ENCODE results near the gene CDH16. TPM values are rescaled to one million over a fixed set of nuclear protein-coding genes. Genes with fewer than 3 reads are reported as not detected.

Gene CDH16
- total RNA-seq, 1 donor from 2014 or later: not detected

DNA sequence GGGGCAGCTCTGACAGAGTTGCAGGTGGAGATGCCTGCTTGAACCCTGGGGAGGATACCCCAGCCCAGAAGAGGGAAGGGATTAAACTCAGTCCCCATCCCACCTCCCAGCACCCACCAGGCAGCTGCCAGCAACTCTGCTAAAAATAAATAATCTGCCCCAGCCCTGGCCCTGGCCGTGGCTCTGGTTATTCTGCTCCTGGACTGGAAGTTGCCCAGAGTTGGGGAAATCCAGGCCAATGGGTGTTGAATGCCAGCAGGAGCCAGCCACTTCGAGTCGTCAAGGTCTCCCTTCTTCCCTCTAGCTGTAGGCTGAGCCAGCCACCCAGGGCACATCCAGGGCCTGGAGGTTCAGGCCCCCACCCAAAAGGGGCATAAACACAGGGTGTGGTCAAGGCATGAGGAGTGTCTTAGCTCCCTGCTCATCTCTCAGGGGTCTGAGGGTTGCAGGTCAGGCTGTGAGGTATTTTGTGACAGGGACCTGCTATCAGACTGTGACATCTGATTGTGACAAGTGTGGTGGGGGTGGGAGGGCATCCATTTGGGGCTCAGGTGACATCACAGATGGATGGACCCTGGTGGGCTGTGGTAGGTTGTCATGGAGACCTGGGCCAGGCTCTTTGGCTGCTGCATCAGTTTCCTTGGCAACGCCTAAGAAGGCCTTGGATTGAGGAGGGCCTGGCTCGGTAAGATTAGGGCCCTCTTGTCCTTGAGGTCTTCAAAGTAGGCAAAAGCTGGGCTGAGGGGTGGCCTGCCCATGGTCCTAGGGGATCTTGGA lies 7.7 kb upstream of the CDH16 start:
- Histone ChIP-seq H3K9ac (no peak overlapping the region), H3K27me3 (peaks cover 56% of the 10 kb centered on the region), H3K79me2 (ENCODE audit: low read depth) (no peaks in the 10 kb centered on the region), H3K4me3 (no peak overlapping the region), H3K36me3 (no peaks in the 10 kb centered on the region), H3K4me2 (no peak overlapping the region), H3K9me3 (ENCODE audit: low read depth) (no peaks in the 10 kb centered on the region), H4K20me1 (ENCODE audit: low read depth) (peaks cover 10% of the 10 kb centered on the region), H3K4me1 (no peaks in the 10 kb centered on the region), H3F3A (ENCODE audit: low read depth) (peaks cover 12% of the 10 kb centered on the region), H3K27ac (no peak overlapping the region), H2AFZ (replicated peaks) (no peak overlapping the region)
- TF ChIP-seq EZH2 (IDR thresholded peaks at IDR 0.05) (no peak), EZH2phosphoT487 (IDR thresholded peaks at IDR 0.05) (no peak)
- TF ChIP-seq, protein P1, sequence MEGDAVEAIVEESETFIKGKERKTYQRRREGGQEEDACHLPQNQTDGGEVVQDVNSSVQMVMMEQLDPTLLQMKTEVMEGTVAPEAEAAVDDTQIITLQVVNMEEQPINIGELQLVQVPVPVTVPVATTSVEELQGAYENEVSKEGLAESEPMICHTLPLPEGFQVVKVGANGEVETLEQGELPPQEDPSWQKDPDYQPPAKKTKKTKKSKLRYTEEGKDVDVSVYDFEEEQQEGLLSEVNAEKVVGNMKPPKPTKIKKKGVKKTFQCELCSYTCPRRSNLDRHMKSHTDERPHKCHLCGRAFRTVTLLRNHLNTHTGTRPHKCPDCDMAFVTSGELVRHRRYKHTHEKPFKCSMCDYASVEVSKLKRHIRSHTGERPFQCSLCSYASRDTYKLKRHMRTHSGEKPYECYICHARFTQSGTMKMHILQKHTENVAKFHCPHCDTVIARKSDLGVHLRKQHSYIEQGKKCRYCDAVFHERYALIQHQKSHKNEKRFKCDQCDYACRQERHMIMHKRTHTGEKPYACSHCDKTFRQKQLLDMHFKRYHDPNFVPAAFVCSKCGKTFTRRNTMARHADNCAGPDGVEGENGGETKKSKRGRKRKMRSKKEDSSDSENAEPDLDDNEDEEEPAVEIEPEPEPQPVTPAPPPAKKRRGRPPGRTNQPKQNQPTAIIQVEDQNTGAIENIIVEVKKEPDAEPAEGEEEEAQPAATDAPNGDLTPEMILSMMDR (IDR thresholded peaks at IDR 0.05): no peak
- H3K27ac Mint-ChIP-seq: no peak overlapping the region
- H3K27me3 Mint-ChIP-seq (ENCODE audit: insufficient read depth, low read depth): peaks cover 40% of the 10 kb centered on the region
- H3K9me3 Mint-ChIP-seq: no peaks in the 10 kb centered on the region
- peak overlapping the region; percentile 60 for H3K4me3 Mint-ChIP-seq
- peaks cover 27% of the 10 kb centered on the region for H3K4me1 Mint-ChIP-seq
- DNase-seq (ENCODE audit: low spot score): no peak
- H3K36me3 Mint-ChIP-seq: no peaks in the 10 kb centered on the region

DNA sequence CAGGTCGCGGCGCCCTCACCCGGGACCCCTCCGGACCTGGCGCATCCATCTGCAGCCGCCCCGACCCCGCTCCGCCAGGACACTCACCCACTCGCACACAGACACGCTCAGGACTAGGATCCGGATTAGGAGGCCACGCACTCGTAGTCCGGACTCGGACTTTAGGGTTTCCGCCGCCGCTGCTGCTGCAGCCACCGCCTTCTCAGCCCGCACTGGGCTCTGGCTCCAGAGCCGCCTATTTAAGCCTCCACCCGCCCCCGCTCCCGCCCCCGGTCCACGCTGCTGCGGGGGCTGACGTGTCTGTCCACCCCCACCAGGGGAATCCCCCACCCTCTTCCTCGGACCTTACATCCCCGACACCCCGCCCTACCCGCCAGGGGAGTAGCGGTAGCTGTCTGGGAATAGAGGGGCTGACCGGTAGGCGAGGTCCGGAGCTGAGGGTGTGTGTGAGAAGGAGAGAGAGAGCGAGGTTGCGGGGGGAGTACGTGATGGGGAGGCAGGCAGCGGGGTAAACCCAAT lies 6.7 kb upstream of the CDH16 start, which contains the start of gene RRAD:
Gene RRAD (minus strand): TSS at position 214 of the 519 bp plus-strand sequence. CDS start 356 bp downstream, outside the sequence.
- H3K79me2 ChIP-seq (ENCODE audit: low read depth): no peaks in the 10 kb centered on the region
- Mint-ChIP-seq H3K27ac (no peak within 1 kb of the TSS), H3K4me3 (peak within 1 kb of the TSS; percentile 80), H3K36me3 (no peaks in the 10 kb centered on the region), H3K9me3 (no peaks in the 10 kb centered on the region), H3K4me1 (peaks cover 28% of the 10 kb centered on the region), H3K27me3 (ENCODE audit: insufficient read depth, low read depth) (peaks cover 42% of the 10 kb centered on the region)
- H3K9me3 ChIP-seq (ENCODE audit: low read depth): no peaks in the 10 kb centered on the region
- H3K36me3 ChIP-seq: no peaks in the 10 kb centered on the region
- H3K4me2 ChIP-seq: peak within 1 kb of the TSS; percentile 64
- TF ChIP-seq EZH2 (IDR thresholded peaks at IDR 0.05): peak; percentile 92
- TF ChIP-seq, protein P1 (IDR thresholded peaks at IDR 0.05): no peak
- TF ChIP-seq EZH2phosphoT487 (IDR thresholded peaks at IDR 0.05): peak; percentile 85
- H4K20me1 ChIP-seq (ENCODE audit: low read depth): peaks cover 10% of the 10 kb centered on the region
- no peak within 1 kb of the TSS for H3K9ac ChIP-seq
- H3K4me1 ChIP-seq: no peaks in the 10 kb centered on the region
- H2AFZ ChIP-seq (replicated peaks): peak within 1 kb of the TSS; percentile 71
- DNase-seq (ENCODE audit: low spot score): peak; percentile 54
- peak within 1 kb of the TSS; percentile 39 for H3K4me3 ChIP-seq
- H3F3A ChIP-seq (ENCODE audit: low read depth): peaks cover 12% of the 10 kb centered on the region
- H3K27ac ChIP-seq: no peak within 1 kb of the TSS
- peaks cover 65% of the 10 kb centered on the region for H3K27me3 ChIP-seq

DNA sequence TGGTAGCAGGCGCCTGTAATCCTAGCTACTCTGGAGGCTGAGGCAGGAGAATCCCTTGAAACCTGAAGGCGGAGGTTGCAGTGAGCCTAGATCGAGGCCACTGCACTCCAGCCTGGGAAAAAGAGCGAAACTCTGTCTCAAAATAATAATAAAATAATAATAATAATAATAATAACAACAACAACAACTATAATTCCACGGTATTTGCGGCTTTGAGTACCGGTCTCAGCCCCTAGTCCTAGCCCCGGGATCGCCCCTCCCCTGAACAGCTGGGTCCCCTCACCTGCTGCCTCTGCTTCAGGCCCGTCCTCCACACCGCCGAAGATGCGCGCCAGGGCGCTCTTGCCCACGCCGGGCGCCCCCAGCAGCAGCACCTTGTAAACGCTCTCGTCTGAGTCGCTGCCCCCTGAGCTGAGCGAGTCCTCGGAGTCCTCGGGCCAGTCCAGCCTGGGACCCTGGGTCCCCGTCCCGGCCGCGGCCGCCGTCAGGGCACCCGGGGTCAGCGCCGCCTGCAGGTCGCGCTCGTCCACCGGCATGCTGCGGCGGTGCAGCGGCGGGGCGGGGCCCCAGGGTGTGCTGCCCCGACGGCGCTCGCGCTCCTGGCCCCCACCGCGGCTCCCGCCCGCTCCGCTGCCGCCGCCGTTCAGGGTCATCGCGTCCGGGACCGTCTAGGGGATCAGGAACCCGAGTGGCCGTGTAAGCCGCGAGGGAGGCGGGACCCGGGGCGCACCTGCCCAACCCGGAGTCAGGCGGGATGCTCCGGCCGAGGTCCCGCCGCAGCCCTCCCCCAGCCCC lies 6.0 kb upstream of the CDH16 start:
- no peaks in the 10 kb centered on the region for H3K9me3 ChIP-seq (ENCODE audit: low read depth)
- no peaks in the 10 kb centered on the region for H3K36me3 ChIP-seq
- H3K79me2 ChIP-seq (ENCODE audit: low read depth): no peaks in the 10 kb centered on the region
- H3K4me3 ChIP-seq: peak overlapping the region; percentile 39
- TF ChIP-seq EZH2 (IDR thresholded peaks at IDR 0.05): peak; percentile 45
- TF ChIP-seq EZH2phosphoT487 (IDR thresholded peaks at IDR 0.05): no peak
- TF ChIP-seq, protein P1 (IDR thresholded peaks at IDR 0.05): peak; percentile 64
- H3F3A ChIP-seq (ENCODE audit: low read depth): peaks cover 12% of the 10 kb centered on the region
- H3K9me3 Mint-ChIP-seq: no peaks in the 10 kb centered on the region
- no peak overlapping the region for H3K9ac ChIP-seq
- H2AFZ ChIP-seq (replicated peaks): peak overlapping the region; percentile 71
- peak overlapping the region; percentile 80 for H3K4me3 Mint-ChIP-seq
- peak overlapping the region; percentile 64 for H3K4me2 ChIP-seq
- no peak overlapping the region for H3K27ac ChIP-seq
- peaks cover 10% of the 10 kb centered on the region for H4K20me1 ChIP-seq (ENCODE audit: low read depth)
- H3K4me1 Mint-ChIP-seq: peaks cover 33% of the 10 kb centered on the region
- H3K4me1 ChIP-seq: no peaks in the 10 kb centered on the region
- DNase-seq (ENCODE audit: low spot score): peak; percentile 87
- no peaks in the 10 kb centered on the region for H3K36me3 Mint-ChIP-seq
- peaks cover 70% of the 10 kb centered on the region for H3K27me3 ChIP-seq
- H3K27me3 Mint-ChIP-seq (ENCODE audit: insufficient read depth, low read depth): peaks cover 42% of the 10 kb centered on the region
- no peak overlapping the region for H3K27ac Mint-ChIP-seq
